SJCRH30 (cell line): ENCODE measurements around the gene SPATA9. TPM values are rescaled to one million over a fixed set of nuclear protein-coding genes. Genes with fewer than 3 reads are reported as not detected.
A peak's percentile ranks its signal among the peaks of the same experiment; 100 is the strongest.
"Not testable (repeated sequence)": the region's sequence is repeated elsewhere in the genome, so short reads cannot be mapped to it uniquely, and the experiment has no call there.

Experiments used
- DNase-seq, 2 experiments: peaks; one replicate each; pipeline ENCODE4 v3.0.0-alpha.2; 2015 to 2020
- H3K27ac ChIP-seq: fragments of 250-450 bp; sonication (Bioruptor Pico); 2 replicates; pipeline ENCODE4 v1.5.1; 2020; ENCODE audit warnings: mild to moderate bottlenecking, moderate library complexity
- H3K27me3 ChIP-seq: fragments of 250-450 bp; sonication (Bioruptor Pico); 2 replicates; pipeline ENCODE4 v1.5.1; 2020; ENCODE audit warnings: mild to moderate bottlenecking, moderate library complexity
- H3K36me3 ChIP-seq: fragments of 250-450 bp; sonication (Bioruptor Pico); 2 replicates; pipeline ENCODE4 v1.5.1; 2020; ENCODE audit warnings: mild to moderate bottlenecking, moderate library complexity
- H3K4me1 ChIP-seq: fragments of 250-450 bp; sonication (Bioruptor Pico); 2 replicates; pipeline ENCODE4 v1.5.1; 2020; ENCODE audit warnings: mild to moderate bottlenecking, moderate library complexity
- H3K4me3 ChIP-seq: fragments of 250-450 bp; sonication (Bioruptor Pico); 2 replicates; pipeline ENCODE4 v1.5.1; 2020; ENCODE audit warnings: mild to moderate bottlenecking, moderate library complexity
- H3K9me3 ChIP-seq: fragments of 250-450 bp; sonication (Bioruptor Pico); replicated peaks from 2 replicates; pipeline ENCODE4 v1.5.1; 2020; ENCODE audit warnings: mild to moderate bottlenecking, moderate library complexity
- total RNA-seq: library from RNA; depleted of rRNA; stranded (reverse); fragments of >200 nt; shearing (Covaris generic); gene quantifications from 2 replicates; pipeline ENCODE4 v1.2.3, GENCODE V29; 2014

The SPATA9 gene
- total RNA-seq, 1 experiment from 2014 or later: 1.8 TPM

- Histone ChIP-seq H3K4me3 (no peak overlapping the region), H3K9me3 (no peaks in the 10 kb centered on the region), H3K36me3 (no peaks in the 10 kb centered on the region), H3K4me1 (no peaks in the 10 kb centered on the region), H3K27ac (no peak overlapping the region), H3K27me3 (no peaks in the 10 kb centered on the region)
- DNase-seq: no peak
Observed at GRCh38 chr5:95649274-95649673, 33.5 kb downstream of the SPATA9 start.

- H3K9me3 ChIP-seq: no peaks in the 10 kb centered on the region
- H3K4me3 ChIP-seq: peak overlapping the region; percentile 64
- H3K27ac ChIP-seq: peak overlapping the region; percentile 82; the same call in 1 of the 2 replicates
- no peaks in the 10 kb centered on the region for H3K36me3 ChIP-seq
- no peak for DNase-seq
- no peaks in the 10 kb centered on the region for H3K27me3 ChIP-seq
- no peaks in the 10 kb centered on the region for H3K4me1 ChIP-seq
Observed at GRCh38 chr5:95647886-95648860, 34.6 kb downstream of the SPATA9 start.

- no peaks in the 10 kb centered on the region for H3K9me3 ChIP-seq
- H3K27ac ChIP-seq: peak within 1 kb of the TSS; percentile 82
- H3K27me3 ChIP-seq: no peaks in the 10 kb centered on the region
- no peaks in the 10 kb centered on the region for H3K4me1 ChIP-seq
- peak within 1 kb of the TSS; percentile 64 for H3K4me3 ChIP-seq
- no peaks in the 10 kb centered on the region for H3K36me3 ChIP-seq
- peak; percentile 95 to 97 for DNase-seq
Observed at GRCh38 chr5:95646569-95647431, 36.0 kb downstream of the SPATA9 start, which contains the start of gene RFESD. Gene RFESD, plus strand, starts transcription at chr5:95646777. Its CDS starts 5,495 bp downstream, at chr5:95652272.

- not testable (repeated sequence) for DNase-seq, H3K9me3 ChIP-seq, H3K27me3 ChIP-seq, H3K4me1 ChIP-seq, H3K27ac ChIP-seq, H3K36me3 ChIP-seq
- H3K4me3 ChIP-seq: peak overlapping the region; percentile 64; the same call in 1 of the 2 replicates
Observed at GRCh38 chr5:95646226-95646568, 36.6 kb downstream of the SPATA9 start.

- H3K36me3 ChIP-seq: no peaks in the 10 kb centered on the region
- DNase-seq: peak; percentile 45 to 77
- H3K9me3 ChIP-seq: no peaks in the 10 kb centered on the region
- no peaks in the 10 kb centered on the region for H3K4me1 ChIP-seq
- no peaks in the 10 kb centered on the region; the same call in 1 of the 2 replicates for H3K27me3 ChIP-seq
- H3K27ac ChIP-seq: no peak overlapping the region
- no peak overlapping the region for H3K4me3 ChIP-seq
Observed at GRCh38 chr5:95644351-95645042, 38.3 kb downstream of the SPATA9 start.

GRCh38 chr5:95643152-95643551, 39.6 kb downstream of the SPATA9 start:
- H3K27me3 ChIP-seq: no peaks in the 10 kb centered on the region; the same call in 1 of the 2 replicates
- H3K9me3 ChIP-seq: no peaks in the 10 kb centered on the region
- DNase-seq: no peak
- no peaks in the 10 kb centered on the region for H3K4me1 ChIP-seq
- H3K36me3 ChIP-seq: no peaks in the 10 kb centered on the region
- no peak overlapping the region for H3K4me3 ChIP-seq
- no peak overlapping the region for H3K27ac ChIP-seq

GRCh38 chr5:95641741-95642220, 41.0 kb downstream of the SPATA9 start:
- Histone ChIP-seq H3K4me1 (no peaks in the 10 kb centered on the region), H3K27me3 (no peaks in the 10 kb centered on the region; the same call in 1 of the 2 replicates), H3K9me3 (no peaks in the 10 kb centered on the region), H3K36me3 (no peaks in the 10 kb centered on the region), H3K27ac (no peak overlapping the region), H3K4me3 (no peak overlapping the region)
- no peak for DNase-seq

- no peaks in the 10 kb centered on the region; the same call in 1 of the 2 replicates for H3K27me3 ChIP-seq
- H3K9me3 ChIP-seq: no peaks in the 10 kb centered on the region
- H3K4me3 ChIP-seq: no peak overlapping the region
- no peak overlapping the region for H3K27ac ChIP-seq
- peaks cover 5% of the 10 kb centered on the region; the same call in 1 of the 2 replicates for H3K4me1 ChIP-seq
- no peak for DNase-seq
- H3K36me3 ChIP-seq: no peaks in the 10 kb centered on the region
Observed at GRCh38 chr5:95638632-95639031, 44.2 kb downstream of the SPATA9 start.

- Histone ChIP-seq H3K36me3 (no peaks in the 10 kb centered on the region), H3K27ac (no peak overlapping the region), H3K4me1 (peaks cover 10% of the 10 kb centered on the region; the same call in 1 of the 2 replicates), H3K4me3 (no peak overlapping the region), H3K27me3 (no peaks in the 10 kb centered on the region), H3K9me3 (no peaks in the 10 kb centered on the region)
- DNase-seq: no peak
Observed at GRCh38 chr5:95634081-95634480, 48.7 kb downstream of the SPATA9 start.

GRCh38 chr5:95633671-95634070, 49.1 kb downstream of the SPATA9 start:
- H3K9me3 ChIP-seq: no peaks in the 10 kb centered on the region

GRCh38 chr5:95632942-95633341, 49.8 kb downstream of the SPATA9 start:
- H3K27ac ChIP-seq, DNase-seq, H3K4me3 ChIP-seq, H3K36me3 ChIP-seq, H3K9me3 ChIP-seq, H3K4me1 ChIP-seq, H3K27me3 ChIP-seq: not testable (repeated sequence)

More at GRCh38 chr5:95633671-95634070, 49.1 kb downstream of the SPATA9 start:
- peaks cover 10% of the 10 kb centered on the region; the same call in 1 of the 2 replicates for H3K4me1 ChIP-seq
- no peak for DNase-seq
- no peaks in the 10 kb centered on the region for H3K27me3 ChIP-seq
- no peak overlapping the region for H3K4me3 ChIP-seq
- no peaks in the 10 kb centered on the region for H3K36me3 ChIP-seq
- H3K27ac ChIP-seq: no peak overlapping the region

- Histone ChIP-seq H3K27ac (no peak overlapping the region), H3K4me3 (no peak overlapping the region), H3K4me1 (peaks cover 10% of the 10 kb centered on the region; the same call in 1 of the 2 replicates), H3K27me3 (no peaks in the 10 kb centered on the region), H3K36me3 (no peaks in the 10 kb centered on the region), H3K9me3 (no peaks in the 10 kb centered on the region)
- DNase-seq: no peak
Observed at GRCh38 chr5:95631991-95632675, 50.7 kb downstream of the SPATA9 start.

- Histone ChIP-seq H3K36me3 (no peaks in the 10 kb centered on the region), H3K27me3 (no peaks in the 10 kb centered on the region), H3K4me3 (no peak overlapping the region), H3K4me1 (peaks cover 10% of the 10 kb centered on the region; the same call in 1 of the 2 replicates), H3K9me3 (no peaks in the 10 kb centered on the region), H3K27ac (no peak overlapping the region)
- DNase-seq: no peak
Observed at GRCh38 chr5:95631255-95631958, 51.4 kb downstream of the SPATA9 start.
